Epidermal melanocyte (primary cell): ENCODE results near the gene SLMAP.
A peak's percentile ranks its signal among the peaks of the same experiment; 100 is the strongest.
"Not testable (repeated sequence)": the region's sequence is repeated elsewhere in the genome, so short reads cannot be mapped to it uniquely, and the experiment has no call there.

ENCODE experiments used
- DNase-seq: peaks from one replicate; pipeline ENCODE4 v3.0.0; 2011; ENCODE audit warnings: low spot score; ENCODE audit not compliant: insufficient read length

SLMAP gene

DNA sequence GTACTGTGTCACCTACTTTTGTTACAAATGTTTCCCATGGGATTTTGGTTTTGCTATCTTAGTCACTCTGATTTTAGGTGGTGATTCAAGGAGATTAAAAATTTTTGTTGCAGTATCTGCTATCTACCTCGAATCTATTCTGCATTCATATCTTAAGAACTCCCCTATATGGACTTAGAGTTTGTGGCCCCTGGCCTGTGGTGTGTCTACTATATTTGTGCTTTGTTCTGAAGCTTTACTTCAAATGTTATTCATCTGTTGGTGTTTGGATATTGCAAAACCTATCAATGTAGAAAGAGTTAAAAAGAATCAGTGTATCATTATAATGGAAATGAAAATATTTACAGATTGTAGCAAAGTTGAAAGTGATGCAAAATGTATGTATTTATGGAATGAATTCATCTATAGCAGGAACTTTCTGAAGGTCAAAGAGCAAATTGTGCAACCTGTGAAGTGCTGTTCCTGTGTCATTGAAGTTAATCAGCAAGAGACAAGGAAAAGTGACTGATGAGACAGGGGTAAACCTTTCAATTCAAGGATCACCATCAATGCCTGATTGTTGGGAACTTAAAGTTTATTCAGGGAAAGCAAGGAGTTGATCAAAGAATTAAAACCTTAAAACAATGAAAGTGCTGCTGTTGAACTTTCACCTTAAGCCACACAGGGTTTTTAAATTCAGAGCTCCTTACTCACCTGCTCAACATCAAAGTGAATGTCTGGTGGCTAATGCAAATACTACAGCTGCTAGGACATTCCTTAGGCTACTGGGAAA is 71.0 kb downstream of the SLMAP start:
- DNase-seq: no peak

DNA sequence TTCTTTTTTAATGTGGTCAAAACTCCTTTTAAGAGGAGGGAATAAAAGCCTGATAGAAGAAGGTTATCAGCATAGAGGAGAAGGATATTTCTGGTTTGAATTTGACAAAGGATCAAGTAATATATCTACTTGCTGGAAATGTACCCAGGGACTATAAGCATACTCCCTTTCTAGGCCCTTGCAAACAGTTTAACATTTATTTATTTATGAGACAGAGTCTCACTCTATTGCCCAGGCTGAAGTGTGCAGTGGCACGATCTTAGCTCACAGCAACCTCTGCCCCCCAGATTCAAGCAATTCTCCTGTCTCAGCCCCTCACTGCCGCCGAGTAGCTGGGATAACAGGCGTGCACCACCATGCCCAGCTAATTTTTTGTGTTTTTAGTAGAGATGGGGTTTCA is 71.6 kb downstream of the SLMAP start:
- DNase-seq: no peak

DNA sequence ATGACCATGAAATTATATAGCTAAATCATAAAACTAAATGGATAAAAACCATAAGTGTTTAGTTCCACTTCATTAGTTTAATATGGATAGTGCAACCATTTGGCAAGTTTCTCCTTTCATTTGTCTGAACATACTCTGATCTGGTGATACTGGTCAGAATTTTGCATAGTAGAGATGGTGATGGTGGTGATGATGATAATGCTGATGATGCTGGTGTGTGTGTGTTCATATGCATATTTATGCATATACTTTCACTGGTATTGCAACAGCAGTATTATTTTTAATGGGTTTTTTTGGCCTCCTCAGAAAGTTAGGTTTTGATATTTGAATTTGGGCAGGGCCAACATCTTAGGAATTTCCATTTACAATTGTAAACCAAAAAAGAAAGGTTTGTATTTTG is 76.4 kb downstream of the SLMAP start:
- DNase-seq: no peak

DNA sequence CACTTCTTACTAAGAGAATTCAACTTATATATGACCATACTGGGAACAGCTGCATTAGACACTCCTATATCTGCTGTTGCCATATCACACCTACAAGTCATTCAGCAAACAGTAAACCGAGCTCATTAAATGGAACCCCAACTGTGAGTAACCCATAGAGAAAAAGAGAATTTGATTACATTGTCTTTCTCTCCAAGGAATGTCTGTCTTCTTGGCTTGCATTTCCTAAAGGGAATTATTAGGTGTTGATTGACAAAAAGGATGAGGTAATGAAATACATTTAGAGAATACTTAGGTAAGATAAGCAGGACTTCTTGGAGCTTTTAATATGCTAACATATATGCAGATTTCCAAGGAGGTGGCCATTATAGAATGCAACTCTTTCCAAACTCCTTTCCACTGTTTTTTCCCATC is 76.8 kb downstream of the SLMAP start:
- no peak for DNase-seq

DNA sequence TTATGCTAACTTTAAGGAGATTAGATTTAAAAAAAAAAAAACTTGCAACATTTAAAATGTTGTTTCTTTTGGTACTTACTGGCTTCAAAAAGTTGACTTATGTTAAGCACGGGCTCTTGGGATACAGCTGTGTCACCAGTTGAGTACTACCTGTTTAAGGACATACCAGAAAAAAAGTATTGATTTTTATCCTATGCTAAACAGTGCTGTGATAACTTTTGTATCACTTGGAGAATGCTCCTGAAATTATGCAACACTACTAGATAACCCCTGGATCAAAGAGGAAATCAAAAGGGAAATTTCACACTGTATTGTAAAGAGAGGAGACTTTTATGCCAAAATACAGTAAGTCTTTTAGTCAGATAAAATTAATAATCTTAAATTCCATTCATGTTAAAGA is 77.7 kb downstream of the SLMAP start:
- DNase-seq: no peak

DNA sequence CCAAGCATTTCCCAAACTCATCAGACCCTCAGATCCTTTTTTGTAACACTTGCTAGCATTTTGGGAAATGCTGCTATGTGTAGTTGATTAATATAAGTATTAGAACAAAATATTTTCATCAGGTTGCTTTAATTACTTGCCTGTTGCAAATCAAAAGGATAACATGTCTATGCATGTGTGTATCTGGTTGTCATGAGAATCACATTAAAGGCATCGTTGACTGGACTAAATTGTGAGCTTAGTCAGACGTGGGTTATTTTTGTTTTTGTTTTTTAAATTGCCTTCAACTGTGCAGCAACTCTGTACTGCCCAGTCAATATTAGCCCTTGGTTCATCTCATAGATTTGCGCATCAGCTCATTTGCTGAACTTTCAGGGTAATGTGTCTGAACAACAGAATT is 81.6 kb downstream of the SLMAP start:
- no peak for DNase-seq

DNA sequence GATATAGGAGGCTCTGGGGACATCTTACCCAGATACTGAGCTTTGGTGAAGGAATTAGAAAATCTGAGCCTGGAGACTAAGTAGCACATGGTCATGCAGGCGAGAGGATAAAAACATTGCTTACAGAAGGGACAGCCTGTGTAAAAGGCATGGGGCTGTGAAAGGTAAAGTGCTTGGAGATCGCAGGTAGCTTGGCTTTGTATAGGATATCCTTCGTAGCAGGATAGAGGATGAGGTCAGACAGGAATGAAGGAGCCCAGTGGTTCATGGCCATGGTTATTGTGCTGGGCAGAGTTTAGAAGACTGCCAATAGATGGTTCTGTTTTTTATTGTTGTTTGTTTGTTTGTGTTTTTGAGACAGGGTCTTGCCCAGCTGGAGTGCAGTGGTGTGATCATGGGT is 82.5 kb downstream of the SLMAP start:
- no peak for DNase-seq

DNA sequence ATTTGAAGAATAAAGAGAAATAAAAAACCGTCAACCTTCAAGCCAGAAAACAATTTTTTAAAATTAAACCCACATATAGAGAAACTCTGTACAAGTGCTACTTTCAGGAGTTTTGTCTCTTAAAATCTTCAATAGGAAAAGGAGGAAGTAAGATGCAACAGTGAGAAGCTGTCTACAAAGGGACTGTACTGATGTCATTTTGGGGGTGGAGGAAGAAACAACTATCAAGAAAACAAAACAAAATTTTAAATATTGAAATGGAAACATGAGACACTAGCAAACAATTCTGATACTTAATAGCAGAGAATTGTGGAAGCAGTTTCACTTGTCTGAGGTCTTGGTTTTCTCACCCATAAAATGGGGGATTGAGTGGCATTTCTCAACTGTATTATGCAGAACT is 84.4 kb downstream of the SLMAP start:
- no peak for DNase-seq

DNA sequence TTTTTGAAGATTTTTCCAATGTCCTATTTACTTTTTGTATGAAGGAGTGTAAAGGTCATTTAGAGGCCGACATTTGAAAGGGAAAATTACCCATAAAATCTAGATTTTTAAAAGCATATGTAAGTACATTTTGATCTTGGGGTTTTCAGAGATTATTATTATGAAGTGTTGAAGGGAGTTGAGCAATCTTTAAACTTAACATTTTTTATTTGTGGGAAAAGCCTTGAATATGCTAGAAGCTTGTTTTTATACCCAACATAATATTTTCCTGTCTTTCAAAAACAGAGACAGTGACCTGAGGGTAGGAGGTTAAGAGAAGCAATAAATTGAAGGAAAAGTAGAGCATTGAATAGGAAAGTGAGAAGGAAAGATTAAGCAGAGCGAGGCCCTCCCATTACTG is 85.7 kb downstream of the SLMAP start:
- no peak for DNase-seq

DNA sequence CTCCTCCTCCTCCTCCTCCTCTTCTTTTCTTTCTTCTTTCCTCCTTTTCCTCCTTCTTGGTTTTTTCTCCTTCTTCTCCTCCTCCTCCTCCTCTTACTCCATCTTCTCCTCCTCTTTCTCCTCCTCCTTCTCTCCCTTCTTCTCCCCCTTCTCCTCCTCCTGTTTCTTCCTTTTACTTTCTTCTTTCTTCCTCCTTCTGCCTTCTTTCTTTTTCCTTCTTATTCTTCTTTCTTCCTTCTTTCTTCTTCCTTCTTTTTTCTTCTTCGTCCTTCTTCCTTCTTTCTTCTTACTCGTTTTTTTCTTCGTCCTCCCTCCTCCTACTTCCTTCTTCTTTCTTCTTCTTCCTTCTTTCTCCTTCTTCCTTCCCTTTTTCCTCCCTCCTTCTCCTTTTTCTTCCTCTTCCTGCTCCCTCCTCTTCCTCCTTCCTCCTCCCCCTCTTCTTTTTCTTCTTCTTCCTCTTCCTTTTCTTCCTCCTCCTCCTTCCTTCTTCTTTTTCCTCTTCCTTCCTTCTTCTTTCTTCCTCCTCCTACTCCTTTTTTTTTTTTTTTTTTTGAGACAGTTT is 92.1 kb downstream of the SLMAP start:
- DNase-seq: no peak

DNA sequence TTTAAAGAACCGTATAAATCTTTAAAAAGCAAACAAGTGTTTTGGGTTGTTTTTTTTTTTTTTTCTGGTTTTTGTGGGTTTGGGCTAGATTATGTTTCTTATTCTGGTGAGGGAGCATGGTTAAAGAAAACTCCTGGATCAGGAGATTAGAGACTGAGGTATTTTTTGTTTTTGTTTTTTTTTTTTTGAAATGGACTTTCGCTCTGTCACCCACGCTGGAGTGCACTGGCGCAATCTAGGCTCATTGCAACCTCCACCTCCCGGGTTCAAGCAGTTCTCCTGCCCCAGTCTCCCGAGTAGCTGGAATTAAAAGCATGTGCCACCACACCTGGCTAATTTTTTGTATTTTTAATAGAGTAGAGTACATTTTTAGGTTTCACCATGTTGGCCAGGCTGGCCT is 95.2 kb downstream of the SLMAP start:
- DNase-seq: no peak

DNA sequence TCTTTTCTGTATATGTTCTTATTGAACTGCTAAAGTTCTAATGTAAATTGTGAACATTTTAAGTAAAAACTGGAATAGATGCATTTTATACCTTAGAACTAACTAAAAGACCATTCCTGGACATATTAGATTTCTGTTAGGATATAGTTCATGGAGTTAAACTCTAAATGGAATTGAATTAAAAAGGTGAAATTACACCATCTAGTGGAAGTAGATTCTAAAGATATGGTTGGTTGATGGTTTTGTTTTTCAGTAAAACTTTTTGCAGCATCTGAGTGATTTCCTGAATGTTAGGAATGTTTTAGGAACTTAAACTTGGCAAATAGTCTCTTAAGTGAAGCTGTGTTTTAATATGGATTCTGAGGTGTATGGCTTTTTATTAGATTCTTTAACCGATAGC is 96.8 kb downstream of the SLMAP start:
- DNase-seq: peak; percentile 15

DNA sequence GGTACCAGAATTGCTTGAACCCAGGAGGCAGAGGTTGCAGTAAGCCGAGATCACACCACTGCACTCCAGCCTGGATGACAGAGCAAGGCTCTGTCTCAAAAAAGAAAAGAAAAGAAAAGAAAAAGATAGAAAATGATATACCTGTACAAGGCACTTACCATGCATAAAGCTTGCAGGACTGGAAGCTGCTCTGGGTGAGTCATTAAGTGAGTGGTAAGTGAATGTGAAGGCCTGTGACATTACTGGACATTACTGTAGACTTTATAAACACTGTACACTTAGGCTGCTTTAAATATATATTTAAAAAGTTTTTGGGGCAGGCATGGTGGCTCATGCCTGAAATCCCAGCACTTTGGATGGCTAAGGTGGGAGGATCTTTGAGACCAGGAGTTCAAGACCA is 99.2 kb downstream of the SLMAP start:
- DNase-seq: no peak

DNA sequence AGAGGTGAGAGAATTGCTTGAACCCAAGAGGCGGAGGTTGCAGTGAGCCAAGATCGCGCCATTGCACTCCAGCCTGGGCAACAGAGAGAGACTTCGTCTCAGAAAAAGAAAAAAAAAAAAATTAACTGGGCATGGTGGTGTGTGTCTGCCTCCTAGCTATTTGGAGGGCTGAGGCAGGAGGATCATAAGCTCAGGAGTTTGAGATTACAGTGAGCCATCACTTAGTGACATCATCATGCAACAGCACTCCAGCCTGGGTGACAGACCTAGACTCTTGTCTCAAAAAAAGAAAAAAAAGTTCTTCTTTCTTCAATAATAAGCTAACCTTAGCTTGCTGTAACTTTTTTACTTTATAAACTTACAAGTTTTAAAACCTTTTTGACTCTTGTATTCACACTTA is 99.8 kb downstream of the SLMAP start:
- no peak for DNase-seq

DNA sequence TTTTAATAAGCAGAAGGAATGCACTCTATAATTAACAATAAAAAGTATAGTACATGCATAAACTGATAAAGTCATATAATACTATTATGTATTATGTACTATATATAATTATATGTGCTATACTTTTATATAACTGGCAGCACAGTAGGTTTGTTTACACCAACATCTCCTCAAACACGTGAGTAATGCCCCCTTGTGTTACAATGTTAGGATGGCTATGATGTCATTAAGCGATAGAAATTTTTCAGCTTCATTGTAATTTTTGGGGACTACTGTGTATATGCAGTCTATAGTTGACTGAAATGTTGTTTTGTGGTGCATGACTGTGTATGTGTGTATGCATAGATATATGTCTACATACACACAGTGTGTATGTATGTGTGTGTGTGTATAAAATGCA is 100.6 kb downstream of the SLMAP start:
- no peak for DNase-seq

DNA sequence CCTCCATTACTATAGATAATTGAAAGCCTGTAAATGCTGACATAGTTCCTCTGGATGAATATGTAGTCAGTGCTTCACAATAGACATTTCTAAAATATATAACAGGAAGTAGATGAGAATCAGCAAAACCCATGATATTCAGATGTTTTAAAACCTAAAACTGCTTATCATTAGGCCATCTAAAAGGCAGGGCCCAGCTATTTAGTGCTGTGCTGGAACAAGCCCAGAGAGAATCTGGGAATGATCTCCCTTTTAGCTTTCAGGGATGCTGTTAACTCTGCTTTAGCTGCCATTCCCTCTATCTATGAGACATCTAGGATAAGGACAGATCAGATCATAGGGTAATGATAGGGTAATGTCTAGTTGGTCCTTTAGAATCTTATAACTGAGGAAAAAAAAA is 106.8 kb downstream of the SLMAP start:
- no peak for DNase-seq

DNA sequence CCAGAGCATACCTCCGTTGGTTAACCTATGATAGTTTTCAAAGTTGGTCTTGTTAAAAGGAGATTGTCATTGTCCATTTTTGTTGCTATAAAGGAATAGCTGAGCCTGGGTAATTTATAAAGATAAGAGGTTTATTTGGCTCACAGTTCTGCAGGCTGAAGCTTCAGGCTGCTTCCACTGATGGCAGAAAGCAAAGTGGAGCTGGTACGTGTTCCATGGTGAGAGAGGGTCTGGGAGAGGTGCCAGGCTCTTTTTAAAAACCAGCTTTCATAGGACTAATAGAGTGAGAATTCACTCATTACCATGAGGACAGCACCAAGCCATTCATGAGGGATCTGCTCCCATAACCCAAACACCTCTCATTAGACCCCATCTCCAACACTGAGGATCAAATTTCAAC is 107.3 kb downstream of the SLMAP start:
- DNase-seq: no peak

DNA sequence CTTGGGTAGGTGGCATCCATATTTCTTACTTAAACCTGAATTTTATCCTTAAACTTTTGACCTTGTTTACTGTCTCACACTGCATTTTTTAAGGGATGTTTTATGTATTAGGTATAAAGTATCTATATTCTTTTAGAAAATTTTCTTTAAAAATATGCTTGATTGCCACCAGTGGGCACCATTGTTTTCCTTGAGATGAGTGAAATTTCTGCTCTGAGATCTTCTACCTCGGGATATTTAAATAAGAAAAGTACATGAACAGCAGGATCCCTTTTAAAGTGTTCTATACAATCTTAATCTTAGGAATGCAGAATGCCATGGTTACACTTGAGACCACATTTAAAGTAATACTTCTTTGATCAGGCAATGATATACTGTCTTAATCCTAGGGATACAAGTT is 108.7 kb downstream of the SLMAP start:
- DNase-seq: no peak

DNA sequence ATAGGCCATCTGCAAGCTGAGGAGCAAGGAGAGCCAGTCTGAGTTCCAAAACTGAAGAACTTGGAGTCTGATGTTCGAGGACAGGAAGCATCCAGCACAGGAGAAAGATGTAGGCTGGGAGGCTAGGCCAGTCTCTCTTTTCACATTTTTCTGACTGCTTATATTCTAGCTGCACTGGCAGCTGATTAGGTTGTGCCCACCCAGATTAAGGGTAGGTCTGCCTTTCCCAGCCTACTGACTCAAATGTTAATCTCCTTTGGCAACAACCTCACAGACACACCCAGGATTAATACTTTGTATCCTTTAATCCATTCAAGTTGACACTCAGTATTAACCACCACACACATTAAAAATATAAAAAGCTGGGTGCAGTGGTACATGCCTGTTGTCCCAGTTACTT is 113.0 kb downstream of the SLMAP start:
- not testable (repeated sequence) for DNase-seq

DNA sequence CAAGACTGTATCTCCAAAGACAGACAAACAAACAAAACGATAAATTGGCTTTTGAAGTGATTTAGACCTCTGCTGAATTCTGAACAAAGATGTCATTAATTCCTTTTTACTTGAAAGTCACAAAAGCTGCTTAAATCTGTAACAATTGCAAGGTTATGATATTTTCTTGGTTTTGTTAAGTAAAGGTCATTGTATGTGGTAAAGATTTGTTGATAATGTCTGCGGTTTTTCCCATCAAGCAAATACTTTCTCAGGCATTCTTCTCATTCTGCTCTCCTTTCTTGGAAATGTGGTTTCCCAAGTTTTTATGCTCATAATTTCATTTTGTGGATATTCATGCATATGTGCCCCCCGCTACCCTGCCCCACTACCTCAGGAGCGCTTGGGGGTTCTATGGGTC is 116.5 kb downstream of the SLMAP start:
- no peak for DNase-seq

DNA sequence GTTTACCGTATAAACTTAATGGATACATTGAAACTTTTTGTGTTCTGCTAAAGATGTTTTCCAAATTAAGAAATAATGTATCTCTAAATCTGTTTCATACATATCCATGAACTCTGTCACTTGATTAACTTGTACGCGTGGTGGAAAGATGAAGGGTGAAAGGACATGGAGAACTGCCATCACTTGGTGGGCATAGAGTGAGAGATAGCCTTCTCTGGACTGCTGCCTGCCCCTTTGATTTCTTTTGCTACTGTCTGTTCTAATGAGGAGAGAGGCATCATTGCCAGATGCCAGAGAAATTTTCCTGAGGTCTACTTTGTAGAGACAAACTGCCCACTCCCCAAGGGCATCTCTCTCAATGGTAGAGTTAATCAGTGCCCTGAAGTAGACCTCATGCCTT is 120.5 kb downstream of the SLMAP start:
- DNase-seq: no peak

DNA sequence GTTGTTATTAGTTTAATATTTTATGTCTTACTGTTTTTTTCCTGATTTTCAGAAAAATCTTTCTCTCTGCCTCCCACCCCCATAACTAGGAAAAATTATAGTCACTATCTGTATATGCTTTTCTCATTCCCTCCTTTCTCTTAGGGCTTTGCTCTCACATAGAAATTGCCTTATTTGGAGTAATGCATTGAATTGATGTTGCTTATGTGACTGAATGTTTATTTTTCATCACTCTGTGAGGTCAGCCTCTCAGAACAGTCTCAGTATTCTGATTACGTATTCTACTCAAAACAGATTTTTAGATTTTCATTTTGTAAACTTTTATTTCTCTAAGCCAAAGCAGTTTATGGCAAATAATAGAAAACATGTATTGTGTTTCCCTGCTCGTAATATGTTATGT is 121.0 kb downstream of the SLMAP start:
- DNase-seq: no peak

DNA sequence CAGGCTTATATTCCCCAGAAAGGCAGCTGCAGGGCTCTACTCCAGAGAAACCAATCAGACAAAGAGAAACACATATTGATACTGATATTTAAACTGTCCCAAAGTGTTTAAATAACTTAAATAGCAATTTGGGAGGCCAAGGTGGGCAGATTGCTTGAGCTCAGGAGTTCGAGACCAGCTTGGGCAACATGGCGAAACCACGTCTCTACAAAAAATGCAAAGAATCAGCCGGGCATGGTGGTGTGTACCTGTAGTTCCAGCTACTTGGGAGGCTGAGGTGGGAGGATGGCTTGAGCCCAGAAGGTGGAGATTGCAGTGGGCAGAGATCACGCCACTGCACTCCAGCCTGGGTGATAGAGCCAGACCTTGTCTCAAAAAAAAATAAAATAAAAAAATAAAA is 128.3 kb downstream of the SLMAP start:
- not testable (repeated sequence) for DNase-seq

DNA sequence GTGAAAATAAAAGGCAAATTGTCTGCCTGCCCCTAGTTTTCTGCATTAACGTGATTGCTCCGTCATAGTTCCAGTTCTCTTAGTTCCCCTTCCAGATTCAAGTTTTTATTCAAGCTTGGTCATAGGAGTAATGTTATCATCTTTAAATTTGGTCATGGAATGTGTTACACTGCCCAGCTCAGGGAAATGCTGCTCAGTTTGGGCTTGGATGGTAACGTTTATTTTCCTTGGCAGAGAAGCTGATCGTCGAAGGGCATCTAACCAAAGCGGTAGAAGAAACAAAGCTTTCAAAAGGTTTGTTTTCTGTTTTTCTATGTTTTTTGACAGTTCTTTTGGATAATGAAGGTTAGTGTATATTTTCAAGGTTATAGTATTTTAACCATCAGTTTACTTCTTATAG is 133.7 kb downstream of the SLMAP start:
- DNase-seq: no peak
